ENCODE data around the gene ATF2.

Gene ATF2

GRCh38 chr2:175026385-175026784 lies 141.6 kb downstream of the ATF2 start:
- DNase-seq (ENCODE audit: low spot score), result no peak

GRCh38 chr2:175025946-175026345 lies 142.1 kb downstream of the ATF2 start:
- no peak for DNase-seq (ENCODE audit: low spot score)

DNA sequence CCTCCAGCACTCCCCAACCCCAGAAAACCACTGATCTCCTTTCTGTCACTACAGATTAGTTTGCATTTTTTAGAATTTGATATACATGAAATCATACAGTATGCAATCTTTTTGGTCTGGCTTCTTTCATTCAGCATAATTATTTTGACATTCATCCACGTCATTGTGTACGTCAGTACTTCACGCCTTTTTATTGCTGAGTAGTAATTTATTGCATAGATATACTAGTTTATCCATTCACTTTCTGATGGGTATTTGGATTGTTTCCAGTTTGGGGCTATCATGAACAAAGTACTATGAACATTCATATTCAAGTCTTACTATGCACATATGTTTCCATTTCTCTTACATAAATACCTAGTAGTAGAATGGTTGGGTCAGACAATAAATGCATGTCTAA lies 142.8 kb downstream of the ATF2 start:
- no peak for DNase-seq (ENCODE audit: low spot score)

GRCh38 chr2:175022923-175023322 lies 145.1 kb downstream of the ATF2 start:
- no peak for DNase-seq (ENCODE audit: low spot score)
